GM23248 (cell line): ENCODE results near the gene JMJD1C. TPM values are rescaled to one million over a fixed set of nuclear protein-coding genes. Genes with fewer than 3 reads are reported as not detected.

Experiments
- DNase-seq: peaks from one replicate; pipeline ENCODE4 v3.0.0-alpha.2; 2015
- H2AFZ ChIP-seq: fragments of 200-600 bp; sonication (generic); 2 replicates; pipeline ENCODE4 v1.6.1; 2016; ENCODE audit warnings: antibody characterized with exemption
- H3F3A ChIP-seq: fragments of 200-600 bp; sonication (generic); 2 replicates; pipeline ENCODE4 v1.6.1; 2016; ENCODE audit warnings: mild to moderate bottlenecking, antibody characterized with exemption, mixed run types; ENCODE audit not compliant: insufficient read depth
- H3K27ac ChIP-seq: fragments of 200-600 bp; sonication (generic); 2 replicates; pipeline ENCODE4 v1.5.1; 2016; ENCODE audit warnings: mild to moderate bottlenecking
- H3K27me3 ChIP-seq: fragments of 200-600 bp; sonication (generic); replicated peaks from 2 replicates; pipeline ENCODE4 v1.6.1; 2016; ENCODE audit warnings: mild to moderate bottlenecking; ENCODE audit not compliant: insufficient read depth
- H3K36me3 ChIP-seq: fragments of 200-600 bp; sonication (generic); 2 replicates; pipeline ENCODE4 v1.6.1; 2016; ENCODE audit warnings: low read depth, mild to moderate bottlenecking
- H3K4me1 ChIP-seq: fragments of 200-600 bp; sonication (generic); 2 replicates; pipeline ENCODE4 v1.6.1; 2016; ENCODE audit warnings: mild to moderate bottlenecking; ENCODE audit not compliant: insufficient read depth
- H3K4me2 ChIP-seq: fragments of 200-600 bp; sonication (generic); one replicate; pipeline ENCODE4 v1.6.1; 2016; ENCODE audit warnings: mild to moderate bottlenecking; ENCODE audit not compliant: unreplicated experiment
- H3K4me3 ChIP-seq: fragments of 200-600 bp; sonication (generic); 2 replicates; pipeline ENCODE4 v1.5.1; 2016; ENCODE audit warnings: mild to moderate bottlenecking
- H3K79me2 ChIP-seq: fragments of 200-600 bp; sonication (generic); 2 replicates; pipeline ENCODE4 v1.6.1; 2016; ENCODE audit warnings: mild to moderate bottlenecking; ENCODE audit not compliant: insufficient read depth
- H3K9ac ChIP-seq: fragments of 200-600 bp; sonication (generic); 2 replicates; pipeline ENCODE4 v1.6.1; 2016; ENCODE audit warnings: mild to moderate bottlenecking
- H3K9me2 ChIP-seq: fragments of 200-600 bp; sonication (generic); 2 replicates; pipeline ENCODE4 v1.6.1; 2016; ENCODE audit warnings: mixed run types, mild to moderate bottlenecking, moderate library complexity; ENCODE audit not compliant: insufficient read depth
- H3K9me3 ChIP-seq: fragments of 200-600 bp; sonication (generic); one replicate; pipeline ENCODE4 v1.6.1; 2017; ENCODE audit warnings: low read depth
- H4K20me1 ChIP-seq: fragments of 200-600 bp; sonication (generic); 2 replicates; pipeline ENCODE4 v1.6.0; 2016; ENCODE audit not compliant: insufficient read depth
- EZH2 ChIP-seq: fragments of 200-600 bp; sonication (generic); IDR thresholded peaks from 2 replicates; pipeline ENCODE4 v1.6.1; 2018; ENCODE audit warnings: antibody characterized with exemption, mild to moderate bottlenecking; ENCODE audit not compliant: insufficient read depth, poor library complexity, severe bottlenecking
- EZH2phosphoT487 ChIP-seq: fragments of 200-600 bp; sonication (generic); IDR thresholded peaks from 2 replicates; pipeline ENCODE4 v1.6.1; 2018; ENCODE audit warnings: antibody characterized with exemption, moderate library complexity, mild to moderate bottlenecking, low read depth; ENCODE audit not compliant: insufficient read depth
- WGBS, 2 experiments: methylation state at CpG; one replicate each; pipeline ENCODE4 v1.1.6; 2015 to 2017; ENCODE audit warnings: low lambda C conversion rate in 2 of 2, low coverage in 1 of 2; ENCODE audit errors: missing lambda C conversion rate in 2 of 2; 5-methylcytosine and 5-hydroxymethylcytosine counted together
- in situ Hi-C: fragments of 300-500 bp; cut with MboI; formaldehyde crosslinking; loops from 2 replicates; pipeline ENCODE4 v1.15.0; 2020
- polyA plus RNA-seq: library from polyadenylated mRNA; unstranded; fragments of >200 nt; fragmentation: Nextera tagmentation; extraction: Ambion mirVana; gene quantifications from 2 replicates; pipeline ENCODE4 v1.2.1, GENCODE V29; 2016
- total RNA-seq: library from RNA; depleted of rRNA; stranded (reverse); fragments of >200 nt; shearing (Covaris generic); gene quantifications from 2 replicates; pipeline ENCODE4 v1.2.3, GENCODE V29; 2014

Gene JMJD1C
- total and polyA plus RNA-seq, 2 experiments from 2014 or later, result 34.6 to 74.3 TPM

GRCh38 chr10:63268798-63269503 lies 196.8 kb downstream of the JMJD1C start:
- H3K4me1 ChIP-seq, result peaks cover 21% of the 10 kb centered on the region
- no peaks in the 10 kb centered on the region for H3K27me3 ChIP-seq
- peak; percentile 98 for DNase-seq
- H2AFZ ChIP-seq, result no peak overlapping the region
- WGBS, 2 experiments, result 1 to 4% methylated on average over 17 of the region's 17 CpGs
- peaks cover 94% of the 10 kb centered on the region for H3K79me2 ChIP-seq
- no peaks in the 10 kb centered on the region for H3K9me2 ChIP-seq
- H3K36me3 ChIP-seq, result no peaks in the 10 kb centered on the region
- peak overlapping the region; percentile 99 for H3K9ac ChIP-seq
- in situ Hi-C loops, result no loop called here
- peaks cover 44% of the 10 kb centered on the region for H3F3A ChIP-seq
- H3K27ac ChIP-seq, result peak overlapping the region; percentile 99
- H3K4me2 ChIP-seq, result peak overlapping the region; percentile 100
- H3K9me3 ChIP-seq, result no peaks in the 10 kb centered on the region
- peak overlapping the region; percentile 96 for H3K4me3 ChIP-seq
- no peaks in the 10 kb centered on the region for H4K20me1 ChIP-seq
- TF ChIP-seq EZH2phosphoT487, result no peak
- no peak for TF ChIP-seq EZH2

DNA sequence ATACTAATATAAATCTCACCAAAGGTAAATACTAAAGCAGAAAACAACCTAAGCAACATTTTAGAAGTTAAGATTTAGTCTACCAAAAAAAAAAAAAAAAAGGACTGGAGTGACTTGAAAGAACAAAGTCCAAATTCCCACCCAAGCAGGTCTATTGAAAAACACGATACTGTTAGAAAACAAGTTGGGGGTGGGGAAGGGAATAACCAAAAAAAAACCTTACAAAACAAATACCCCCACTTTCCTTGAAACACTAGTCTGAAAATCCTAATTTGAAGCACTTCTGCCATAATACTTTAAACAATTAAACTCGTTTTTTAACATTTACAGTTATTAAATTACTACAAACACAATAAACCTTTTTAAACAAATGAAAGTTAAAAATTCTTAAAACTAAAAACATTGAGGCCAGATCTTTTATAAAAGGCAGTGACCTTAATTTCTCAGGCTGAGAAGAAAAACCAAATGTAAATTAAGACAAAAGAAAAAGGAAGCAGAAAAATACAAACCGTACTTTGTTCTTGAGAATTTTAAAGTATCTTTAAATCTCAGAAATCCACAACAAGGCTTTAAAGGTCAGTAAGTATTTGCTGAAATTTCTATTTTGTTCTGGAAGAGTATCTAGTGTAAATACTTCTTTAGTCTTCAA lies 197.5 kb downstream of the JMJD1C start:
- H3K9ac ChIP-seq, result peak overlapping the region; percentile 99
- no peaks in the 10 kb centered on the region for H3K9me2 ChIP-seq
- H3K36me3 ChIP-seq, result no peaks in the 10 kb centered on the region
- peaks cover 26% of the 10 kb centered on the region for H3K4me1 ChIP-seq
- H3K4me2 ChIP-seq, result peak overlapping the region; percentile 100
- peaks cover 94% of the 10 kb centered on the region for H3K79me2 ChIP-seq
- no peaks in the 10 kb centered on the region for H3K9me3 ChIP-seq
- H3K27me3 ChIP-seq, result no peaks in the 10 kb centered on the region
- H3K4me3 ChIP-seq, result peak overlapping the region; percentile 96
- DNase-seq, result peak; percentile 58
- H2AFZ ChIP-seq, result no peak overlapping the region
- in situ Hi-C loops, result no loop called here
- no peaks in the 10 kb centered on the region for H4K20me1 ChIP-seq
- TF ChIP-seq EZH2phosphoT487 (no peak), EZH2 (no peak)
- WGBS, 2 experiments, result 1 to 2% methylated on average over 3 of the region's 3 CpGs
- peaks cover 44% of the 10 kb centered on the region for H3F3A ChIP-seq
- H3K27ac ChIP-seq, result peak overlapping the region; percentile 99

GRCh38 chr10:63267414-63268148 lies 198.2 kb downstream of the JMJD1C start:
- Histone ChIP-seq H3K4me1 (peaks cover 33% of the 10 kb centered on the region), H3K9me3 (no peaks in the 10 kb centered on the region), H3K4me3 (peak overlapping the region; percentile 96), H3K9me2 (no peaks in the 10 kb centered on the region), H3K79me2 (peaks cover 94% of the 10 kb centered on the region), H3F3A (peaks cover 44% of the 10 kb centered on the region), H4K20me1 (no peaks in the 10 kb centered on the region), H3K27me3 (no peaks in the 10 kb centered on the region), H3K4me2 (peak overlapping the region; percentile 100), H3K27ac (peak overlapping the region; percentile 99), H3K36me3 (no peaks in the 10 kb centered on the region), H3K9ac (peak overlapping the region; percentile 99), H2AFZ (no peak overlapping the region)
- TF ChIP-seq EZH2phosphoT487 (no peak), EZH2 (no peak)
- peak; percentile 85 for DNase-seq
- 1 to 3% methylated on average over 6 of the region's 6 CpGs for WGBS, 2 experiments
- in situ Hi-C loops, result no loop called here

DNA sequence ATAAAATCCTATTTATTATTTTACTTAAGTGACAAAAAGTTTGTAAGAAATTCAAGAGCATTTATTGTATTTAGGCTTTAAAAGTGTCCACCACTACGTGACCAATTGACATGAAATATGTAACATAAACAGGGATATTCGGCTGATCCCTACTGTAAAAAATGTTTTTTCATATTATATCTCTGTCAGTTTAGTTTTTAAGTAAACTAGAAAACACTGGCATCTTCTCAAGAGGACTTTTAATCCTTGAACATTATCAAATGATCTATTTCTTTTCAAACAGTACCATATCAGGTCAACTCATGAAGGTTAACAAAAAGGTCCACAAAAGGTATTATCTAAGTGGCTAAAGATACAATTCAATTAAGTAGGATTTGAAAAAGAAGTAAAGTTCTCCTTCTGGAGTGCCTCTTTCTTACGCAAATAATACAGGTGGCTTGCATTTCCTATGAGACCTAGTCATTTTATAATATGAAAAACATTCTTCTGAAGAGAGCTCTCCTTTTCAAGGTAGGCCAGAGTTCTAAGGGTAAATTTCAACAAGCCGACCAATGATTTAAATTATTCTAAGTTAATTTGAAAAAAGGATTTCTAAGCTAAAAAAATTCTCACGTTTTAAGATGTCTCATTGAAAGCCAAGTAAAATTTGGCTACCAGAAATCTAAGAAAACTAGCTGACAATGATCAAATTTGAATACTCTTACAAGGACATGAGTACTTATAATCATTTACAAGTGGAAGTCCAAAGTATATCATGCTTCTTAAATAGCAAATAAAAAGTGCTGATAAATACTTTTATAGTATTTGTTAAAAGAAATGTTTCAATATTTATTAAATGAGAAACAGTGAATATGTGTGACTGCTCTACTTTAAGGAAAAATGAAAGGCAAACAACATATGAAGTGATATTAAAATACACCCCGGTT lies 199.1 kb downstream of the JMJD1C start:
- Histone ChIP-seq H3K4me2 (peak overlapping the region; percentile 100), H3K9me3 (no peaks in the 10 kb centered on the region), H3K4me3 (peak overlapping the region; percentile 96), H3K27ac (peak overlapping the region; percentile 99), H3K36me3 (no peaks in the 10 kb centered on the region), H4K20me1 (no peaks in the 10 kb centered on the region), H3K9me2 (no peaks in the 10 kb centered on the region), H3F3A (peaks cover 44% of the 10 kb centered on the region), H2AFZ (no peak overlapping the region), H3K79me2 (peaks cover 94% of the 10 kb centered on the region), H3K9ac (peak overlapping the region; percentile 99), H3K4me1 (peaks cover 39% of the 10 kb centered on the region), H3K27me3 (no peaks in the 10 kb centered on the region)
- DNase-seq, result peak; percentile 21
- in situ Hi-C loops, result no loop called here
- 2% methylated on average over 6 of the region's 6 CpGs for whole genome bisulfite sequencing, 2 experiments
- no peak for TF ChIP-seq EZH2phosphoT487
- no peak for TF ChIP-seq EZH2
